Osteoblast (primary cell): ENCODE results near the gene SLC23A1. TPM values are rescaled to one million over a fixed set of nuclear protein-coding genes. Genes with fewer than 3 reads are reported as not detected.

Experiments used
- DNase-seq: peaks from one replicate; pipeline ENCODE4 v3.0.0; 2011; ENCODE audit warnings: low spot score, mixed read lengths; ENCODE audit not compliant: insufficient read length; ENCODE audit errors: missing footprints
- H2AFZ ChIP-seq: 2 replicates; pipeline ENCODE4 v1.6.0; 2011; ENCODE audit warnings: mild to moderate bottlenecking, low read length
- H3K27ac ChIP-seq: 2 replicates; pipeline ENCODE4 v1.5.1; 2011; ENCODE audit warnings: mild to moderate bottlenecking, low read depth, low read length, moderate library complexity
- H3K27me3 ChIP-seq: 2 replicates; pipeline ENCODE4 v1.6.0; 2012; ENCODE audit warnings: mild to moderate bottlenecking, control low read depth, inconsistent platforms, low read length, moderate library complexity; ENCODE audit not compliant: insufficient read depth
- H3K36me3 ChIP-seq: 2 replicates; pipeline ENCODE4 v1.5.1; 2011; ENCODE audit warnings: mild to moderate bottlenecking, low read length, control low read depth, moderate library complexity; ENCODE audit not compliant: insufficient read depth
- H3K4me1 ChIP-seq: 2 replicates; pipeline ENCODE4 v1.5.1; 2011; ENCODE audit warnings: mild to moderate bottlenecking, low read length, control low read depth, moderate library complexity; ENCODE audit not compliant: insufficient read depth
- H3K4me2 ChIP-seq: 2 replicates; pipeline ENCODE4 v1.6.0; 2011; ENCODE audit warnings: mild to moderate bottlenecking, low read length; ENCODE audit not compliant: insufficient read depth
- H3K4me3 ChIP-seq: fragments of 200-600 bp; sonication (generic); 3 replicates; pipeline ENCODE4 v1.5.1; 2012; ENCODE audit warnings: mild to moderate bottlenecking, low read length, inconsistent platforms; ENCODE audit not compliant: insufficient read depth
- H3K79me2 ChIP-seq: 2 replicates; pipeline ENCODE4 v1.6.0; 2012; ENCODE audit warnings: mild to moderate bottlenecking, low read length, control low read depth, inconsistent platforms; ENCODE audit not compliant: insufficient read depth
- H3K9me3 ChIP-seq: 2 replicates; pipeline ENCODE4 v1.5.1; 2011; ENCODE audit warnings: low read depth, low read length, control low read depth
- H4K20me1 ChIP-seq: 2 replicates; pipeline ENCODE4 v1.6.0; 2012; ENCODE audit warnings: mild to moderate bottlenecking, low read length, control low read depth; ENCODE audit not compliant: insufficient read depth
- CTCF ChIP-seq: IDR thresholded peaks from 2 replicates; pipeline ENCODE4 v1.5.1; 2011; ENCODE audit warnings: mild to moderate bottlenecking, low read depth, low read length, moderate library complexity; ENCODE audit errors: extremely low read depth
- total RNA-seq: library from RNA; depleted of rRNA; stranded (reverse); fragments of >200 nt; gene quantifications from 2 replicates; pipeline ENCODE4 v1.2.3, GENCODE V29; 2012

Gene SLC23A1
- total RNA-seq, 1 donor, result not detected

GRCh38 chr5:139335811-139336210 is 47.3 kb downstream of the SLC23A1 start:
- peaks cover 10% of the 10 kb centered on the region for H4K20me1 ChIP-seq
- H3K36me3 ChIP-seq, result peaks cover 20% of the 10 kb centered on the region
- no peaks in the 10 kb centered on the region for H3K27me3 ChIP-seq
- no peak overlapping the region for H2AFZ ChIP-seq
- no peak overlapping the region for H3K4me2 ChIP-seq
- TF ChIP-seq CTCF, result no peak
- H3K27ac ChIP-seq, result no peak overlapping the region
- H3K4me3 ChIP-seq, result no peak overlapping the region
- no peak for DNase-seq
- H3K9me3 ChIP-seq, result no peaks in the 10 kb centered on the region
- peaks cover 9% of the 10 kb centered on the region for H3K4me1 ChIP-seq
- no peaks in the 10 kb centered on the region for H3K79me2 ChIP-seq

Other genes starting within 250 kb of the SLC23A1 start
- gene SIL1, start 184.9 kb downstream of the SLC23A1 start, total RNA-seq, result 60.7 and 65.1 TPM in 2 replicates
- 263 and 284 TPM in 2 replicates for gene MATR3, start 89.6 kb downstream of the SLC23A1 start, total RNA-seq
- 42.4 and 47.8 TPM in 2 replicates for gene PAIP2, start 41.4 kb downstream of the SLC23A1 start, total RNA-seq
- 0.29 TPM in 1 of 2 replicates, not detected in the other for gene MZB1, start 6.6 kb upstream of the SLC23A1 start, total RNA-seq
- 1.1 and 1.2 TPM in 2 replicates for gene PROB1, start 11.8 kb upstream of the SLC23A1 start, total RNA-seq
- gene SPATA24, start 20.8 kb upstream of the SLC23A1 start, total RNA-seq, result 2.9 and 3.6 TPM in 2 replicates
- 12.4 and 16.3 TPM in 2 replicates for gene DNAJC18, start 56.2 kb upstream of the SLC23A1 start, total RNA-seq
- gene ECSCR, start 79.4 kb upstream of the SLC23A1 start, total RNA-seq, result 0.36 TPM in 1 of 2 replicates, not detected in the other
- not detected in 2 replicates for gene SMIM33, start 87.7 kb upstream of the SLC23A1 start, total RNA-seq
- 46.3 and 48.3 TPM in 2 replicates for gene STING1, start 99.5 kb upstream of the SLC23A1 start, total RNA-seq
- gene UBE2D2, start 178.0 kb upstream of the SLC23A1 start, total RNA-seq, result 52.8 and 58.6 TPM in 2 replicates